ENCODE measurements around the gene ADIPOR2.

The ADIPOR2 gene

GRCh38 chr12:1790444-1790843 is 99.6 kb downstream of the ADIPOR2 start:
- H3K27me3 ChIP-seq (ENCODE audit: control insufficient read depth, insufficient read depth, low read length): no peaks in the 10 kb centered on the region
- no peak overlapping the region for H3K4me2 ChIP-seq (ENCODE audit: low read length)
- H3K36me3 ChIP-seq (ENCODE audit: control insufficient read depth, insufficient read depth, low read length): no peaks in the 10 kb centered on the region
- H3K9ac ChIP-seq: no peak overlapping the region
- no peak overlapping the region for H2AFZ ChIP-seq
- no peaks in the 10 kb centered on the region for H3K9me3 ChIP-seq (ENCODE audit: control insufficient read depth, low read length)
- H3K4me1 ChIP-seq: no peaks in the 10 kb centered on the region
- TF ChIP-seq CTCF (IDR thresholded peaks at IDR 0.05): no peak
- H3K27ac ChIP-seq: no peak overlapping the region
- H3K79me2 ChIP-seq: no peaks in the 10 kb centered on the region
- no peak overlapping the region for H3K4me3 ChIP-seq (ENCODE audit: low read depth, low read length)

GRCh38 chr12:1791104-1791841 is 100.4 kb downstream of the ADIPOR2 start:
- peak; percentile 85 for TF ChIP-seq CTCF (IDR thresholded peaks at IDR 0.05)
- H3K36me3 ChIP-seq (ENCODE audit: control insufficient read depth, insufficient read depth, low read length): no peaks in the 10 kb centered on the region
- H3K27ac ChIP-seq: no peak overlapping the region
- no peak overlapping the region for H2AFZ ChIP-seq
- no peaks in the 10 kb centered on the region for H3K79me2 ChIP-seq
- H3K4me2 ChIP-seq (ENCODE audit: low read length): no peak overlapping the region
- H3K9ac ChIP-seq: no peak overlapping the region
- H3K4me1 ChIP-seq: peaks cover 4% of the 10 kb centered on the region
- H3K9me3 ChIP-seq (ENCODE audit: control insufficient read depth, low read length): no peaks in the 10 kb centered on the region
- H3K4me3 ChIP-seq (ENCODE audit: low read depth, low read length): no peak overlapping the region
- no peaks in the 10 kb centered on the region for H3K27me3 ChIP-seq (ENCODE audit: control insufficient read depth, insufficient read depth, low read length)

- peaks cover 9% of the 10 kb centered on the region for H3K4me1 ChIP-seq
- H3K4me3 ChIP-seq (ENCODE audit: low read depth, low read length): no peak overlapping the region
Measured at GRCh38 chr12:1792406-1792805, 101.5 kb downstream of the ADIPOR2 start.

GRCh38 chr12:1793426-1794210 is 102.7 kb downstream of the ADIPOR2 start:
- Histone ChIP-seq H2AFZ (no peak overlapping the region), H3K4me3 (ENCODE audit: low read depth, low read length) (no peak overlapping the region), H3K4me1 (peaks cover 9% of the 10 kb centered on the region), H3K27ac (no peak overlapping the region), H3K9me3 (ENCODE audit: control insufficient read depth, low read length) (no peaks in the 10 kb centered on the region), H3K9ac (no peak overlapping the region), H3K4me2 (ENCODE audit: low read length) (no peak overlapping the region), H3K79me2 (no peaks in the 10 kb centered on the region), H3K36me3 (ENCODE audit: control insufficient read depth, insufficient read depth, low read length) (no peaks in the 10 kb centered on the region), H3K27me3 (ENCODE audit: control insufficient read depth, insufficient read depth, low read length) (no peaks in the 10 kb centered on the region)
- no peak for TF ChIP-seq CTCF (IDR thresholded peaks at IDR 0.05)

More at GRCh38 chr12:1792406-1792805, 101.5 kb downstream of the ADIPOR2 start:
- Histone ChIP-seq H3K9me3 (ENCODE audit: control insufficient read depth, low read length) (no peaks in the 10 kb centered on the region), H2AFZ (no peak overlapping the region), H3K79me2 (no peaks in the 10 kb centered on the region), H3K36me3 (ENCODE audit: control insufficient read depth, insufficient read depth, low read length) (no peaks in the 10 kb centered on the region), H3K27ac (no peak overlapping the region), H3K27me3 (ENCODE audit: control insufficient read depth, insufficient read depth, low read length) (no peaks in the 10 kb centered on the region), H3K9ac (no peak overlapping the region), H3K4me2 (ENCODE audit: low read length) (no peak overlapping the region)
- no peak for TF ChIP-seq CTCF (IDR thresholded peaks at IDR 0.05)
